ENCODE data around the gene CLASP1. TPM values are rescaled to one million over a fixed set of nuclear protein-coding genes. Genes with fewer than 3 reads are reported as not detected.
"Not testable (repeated sequence)": the region's sequence is repeated elsewhere in the genome, so short reads cannot be mapped to it uniquely, and the experiment has no call there.

Gene CLASP1
- polyA plus RNA-seq, 1 donor from 2014 or later: 16.0 TPM

DNA sequence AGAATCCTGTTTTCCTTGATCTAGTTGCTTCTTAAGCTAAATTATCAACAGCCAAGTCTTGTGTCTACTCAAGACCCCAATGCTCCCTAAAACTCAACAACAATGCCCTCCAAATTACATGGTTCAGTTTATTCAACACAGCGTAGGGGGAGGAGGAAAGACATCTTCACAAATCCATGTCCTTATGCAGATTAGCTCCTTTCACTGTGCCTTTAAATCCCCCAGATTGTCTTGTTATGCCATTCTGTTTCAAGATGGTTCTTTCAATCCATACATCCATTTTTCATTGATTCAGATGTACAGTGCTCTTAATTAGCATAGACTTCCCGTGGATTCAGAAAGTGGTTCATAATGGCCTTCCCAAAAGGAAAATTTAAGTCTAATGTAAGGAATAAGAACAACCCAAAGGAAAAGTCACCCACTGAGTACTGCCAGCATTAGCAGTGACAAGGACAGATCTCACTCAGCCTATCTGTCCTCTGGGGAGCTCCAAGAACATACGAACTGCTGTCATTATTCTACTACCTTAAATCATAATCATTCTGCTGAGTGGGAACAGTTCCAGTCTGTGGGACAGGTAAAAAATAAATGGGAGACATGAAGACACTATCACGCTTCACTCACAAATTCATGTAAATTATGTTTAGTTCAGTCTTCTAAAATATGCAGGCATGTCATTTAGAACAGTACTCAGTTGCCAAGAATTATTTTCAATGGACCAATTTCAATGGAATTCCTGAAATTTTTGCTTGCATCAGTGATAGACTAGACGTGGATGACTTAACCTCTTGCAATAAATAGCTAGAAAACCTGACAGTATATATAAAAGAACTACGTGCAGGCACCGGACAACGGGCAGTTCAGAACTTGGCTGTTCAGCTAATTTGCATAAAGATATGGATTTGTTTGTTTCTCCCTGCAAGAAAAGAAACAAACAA lies 177.5 kb downstream of the CLASP1 start:
- peaks cover 3 to 6% (median 6%) of the 10 kb centered on the region in 3 donors for H3K4me1 Mint-ChIP-seq

DNA sequence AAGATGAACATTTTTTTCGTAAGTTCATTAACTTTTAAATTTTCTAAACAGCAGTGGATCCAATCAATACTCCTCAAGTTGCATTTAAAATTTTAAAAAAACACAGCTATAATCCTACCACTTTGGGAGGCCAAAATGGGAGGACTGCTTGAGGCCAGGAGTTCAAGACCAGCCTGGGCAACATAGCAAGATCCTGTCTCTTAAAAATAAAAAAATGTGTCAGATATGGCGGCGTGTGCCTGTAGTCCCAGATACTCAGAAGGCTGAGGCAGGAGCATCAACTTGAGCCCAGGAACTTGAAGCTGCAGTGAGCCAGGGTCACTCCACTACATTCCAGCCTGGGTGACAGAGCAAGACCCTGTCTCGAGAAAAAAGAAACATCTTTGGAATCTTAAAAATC lies 178.3 kb downstream of the CLASP1 start:
- Mint-ChIP-seq H3K4me3 (no peak overlapping the region), H3K4me1 (peaks cover 0 to 5% (median 3%) of the 10 kb centered on the region in 3 donors), H3K36me3 (peaks cover 25% of the 10 kb centered on the region), H3K9me3 (no peaks in the 10 kb centered on the region), H3K27me3 (no peaks in the 10 kb centered on the region), H3K27ac (no peak overlapping the region)

More for the DNA sequence above, 177.5 kb downstream of the CLASP1 start:
- H3K36me3 Mint-ChIP-seq: peaks cover 25% of the 10 kb centered on the region
- H3K4me3 Mint-ChIP-seq: no peak overlapping the region
- no peaks in the 10 kb centered on the region for H3K9me3 Mint-ChIP-seq
- no peak overlapping the region for H3K27ac Mint-ChIP-seq
- no peaks in the 10 kb centered on the region for H3K27me3 Mint-ChIP-seq

DNA sequence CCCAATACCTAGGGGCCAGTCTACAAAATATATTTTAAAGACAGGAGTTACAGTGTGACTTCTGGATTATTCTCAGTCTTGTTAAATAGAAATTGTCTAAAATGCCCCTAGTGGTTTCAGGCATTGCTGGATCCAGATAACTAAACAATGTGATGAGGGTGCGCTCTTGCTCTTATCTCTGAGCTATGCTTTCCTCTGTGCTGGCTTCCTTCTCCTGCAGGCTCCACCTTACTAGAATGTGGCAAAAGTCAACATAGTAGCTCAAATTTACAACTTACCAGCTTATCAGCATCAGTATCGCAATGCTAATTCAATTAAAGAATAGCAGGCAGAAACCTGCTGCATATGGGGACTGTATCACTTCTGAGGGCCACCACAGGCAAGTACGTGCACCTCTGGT lies 179.9 kb downstream of the CLASP1 start:
- peaks cover 25% of the 10 kb centered on the region for H3K36me3 Mint-ChIP-seq
- H3K9me3 Mint-ChIP-seq: no peaks in the 10 kb centered on the region
- no peak overlapping the region for H3K27ac Mint-ChIP-seq
- peaks cover 0 to 5% (median 0%) of the 10 kb centered on the region in 3 donors for H3K4me1 Mint-ChIP-seq
- H3K4me3 Mint-ChIP-seq: no peak overlapping the region
- no peaks in the 10 kb centered on the region for H3K27me3 Mint-ChIP-seq

DNA sequence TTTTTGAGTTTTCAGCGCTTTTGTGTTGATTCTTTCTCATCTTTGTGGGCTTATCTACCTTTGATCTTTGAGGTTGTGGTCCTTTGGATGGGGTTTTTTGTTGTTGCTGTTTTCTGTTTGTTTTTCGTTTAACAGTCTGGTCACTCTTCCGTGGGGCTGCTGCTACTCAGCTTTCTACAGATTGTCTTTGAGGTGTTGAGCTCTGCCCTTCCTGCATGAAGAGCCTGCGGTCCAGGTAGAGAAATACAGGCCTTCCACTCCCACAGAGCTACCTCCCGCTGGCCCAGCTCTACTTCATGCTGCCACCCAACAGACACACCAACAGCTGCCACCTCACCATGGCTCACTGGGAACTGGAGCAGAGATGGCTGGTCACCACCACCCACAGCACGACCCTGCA lies 180.3 kb downstream of the CLASP1 start:
- peaks cover 0 to 3% (median 0%) of the 10 kb centered on the region in 3 donors for H3K4me1 Mint-ChIP-seq
- H3K27ac Mint-ChIP-seq: no peak overlapping the region
- no peaks in the 10 kb centered on the region for H3K27me3 Mint-ChIP-seq
- peaks cover 25% of the 10 kb centered on the region for H3K36me3 Mint-ChIP-seq
- H3K9me3 Mint-ChIP-seq: no peaks in the 10 kb centered on the region
- no peak overlapping the region for H3K4me3 Mint-ChIP-seq

DNA sequence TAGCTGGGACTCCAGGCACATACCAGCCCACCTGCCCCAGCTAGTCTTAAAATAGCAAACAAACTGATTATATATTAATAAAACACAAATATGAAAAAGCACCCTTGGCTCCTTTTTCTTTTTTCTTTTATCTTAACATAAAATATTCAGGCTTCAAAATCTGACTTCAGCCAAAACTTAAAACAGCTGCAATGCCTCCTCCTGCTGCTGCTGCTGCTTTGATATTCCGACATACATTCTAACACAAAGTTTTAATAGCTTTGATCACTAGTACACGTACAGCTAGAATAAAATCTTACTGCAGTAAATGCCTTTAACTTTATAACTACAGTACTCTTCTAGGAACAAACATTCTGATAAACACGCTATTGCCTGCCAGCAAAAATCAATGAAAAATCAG lies 190.0 kb downstream of the CLASP1 start:
- no peaks in the 10 kb centered on the region for H3K27me3 Mint-ChIP-seq
- no peaks in the 10 kb centered on the region for H3K9me3 Mint-ChIP-seq
- H3K4me1 Mint-ChIP-seq: no peaks in the 10 kb centered on the region
- H3K27ac Mint-ChIP-seq: no peak overlapping the region
- peaks cover 6% of the 10 kb centered on the region for H3K36me3 Mint-ChIP-seq
- H3K4me3 Mint-ChIP-seq: no peak overlapping the region

DNA sequence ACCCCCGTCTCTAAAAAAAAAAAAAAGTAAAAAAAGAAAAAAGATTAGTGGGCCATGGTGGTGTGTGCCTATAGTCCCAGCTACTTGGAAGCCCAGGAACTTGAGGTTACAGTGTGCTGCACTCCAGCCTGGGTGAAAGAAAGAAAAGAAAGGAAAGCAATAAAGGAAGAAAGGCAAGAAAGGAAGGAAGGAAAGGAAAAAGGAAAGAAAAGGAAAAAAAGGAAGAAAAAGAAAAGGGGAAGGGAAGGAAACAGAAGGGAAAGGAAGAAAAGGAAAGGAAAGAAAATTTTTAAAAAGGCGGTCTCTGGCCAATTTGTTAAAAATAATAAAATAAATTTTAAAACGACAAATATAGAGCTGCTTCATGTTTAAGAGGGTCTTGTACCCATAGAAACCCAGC lies 192.9 kb downstream of the CLASP1 start:
- H3K4me3 Mint-ChIP-seq: no peak overlapping the region
- H3K9me3 Mint-ChIP-seq: no peaks in the 10 kb centered on the region
- H3K36me3 Mint-ChIP-seq: peaks cover 6% of the 10 kb centered on the region
- H3K27ac Mint-ChIP-seq: no peak overlapping the region
- H3K4me1 Mint-ChIP-seq: no peaks in the 10 kb centered on the region
- no peaks in the 10 kb centered on the region for H3K27me3 Mint-ChIP-seq

DNA sequence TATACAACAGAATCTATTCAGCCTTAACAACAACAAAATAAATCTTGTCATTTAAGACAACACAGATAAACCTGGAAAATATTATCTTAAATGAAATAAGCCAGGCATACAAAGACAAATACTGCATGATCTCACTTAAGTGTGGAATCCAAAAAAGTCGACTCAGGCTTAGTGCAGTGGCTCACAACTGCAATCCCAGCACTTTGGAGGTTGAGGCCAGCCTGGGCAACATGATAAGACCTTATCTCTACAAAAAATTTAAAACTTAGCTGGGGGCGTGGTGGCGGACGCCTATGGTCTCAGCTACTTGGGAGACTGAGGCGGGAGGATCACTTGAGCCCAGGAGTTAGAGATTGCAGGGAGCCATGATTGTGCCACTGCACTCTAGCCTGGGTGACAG lies 193.8 kb downstream of the CLASP1 start:
- H3K27me3 Mint-ChIP-seq: no peaks in the 10 kb centered on the region
- peak overlapping the region in 1 of 3 donors; percentile 20 for H3K27ac Mint-ChIP-seq
- no peaks in the 10 kb centered on the region for H3K9me3 Mint-ChIP-seq
- no peak overlapping the region for H3K4me3 Mint-ChIP-seq
- H3K36me3 Mint-ChIP-seq: peaks cover 6% of the 10 kb centered on the region
- no peaks in the 10 kb centered on the region for H3K4me1 Mint-ChIP-seq

DNA sequence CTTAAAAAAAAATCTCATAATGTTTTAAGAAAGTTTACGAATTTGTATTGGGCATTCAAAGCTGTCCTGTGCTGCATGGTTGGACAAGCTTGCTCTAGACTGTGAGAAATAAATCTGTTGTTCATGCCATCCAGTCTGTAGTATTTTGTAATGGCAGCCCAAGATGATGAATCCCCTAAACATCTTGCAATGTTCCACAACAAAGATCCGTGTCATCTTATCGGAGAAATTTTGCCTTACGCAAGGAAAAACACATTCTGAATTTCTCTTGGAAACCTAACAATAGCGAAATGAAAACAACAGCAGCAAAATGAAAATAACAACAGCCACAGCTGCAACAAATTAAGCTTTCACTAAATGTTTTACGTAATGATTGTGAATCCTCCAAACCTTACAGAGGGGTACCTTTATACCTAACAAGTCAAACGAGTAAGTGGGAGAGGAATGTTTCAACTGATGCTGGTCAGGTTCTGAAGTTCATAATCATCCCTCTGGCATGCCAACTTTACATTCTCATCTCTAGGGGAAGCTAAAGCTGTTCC lies 194.6 kb downstream of the CLASP1 start:
- no peak overlapping the region for H3K4me3 Mint-ChIP-seq
- H3K27ac Mint-ChIP-seq: no peak overlapping the region
- no peaks in the 10 kb centered on the region for H3K9me3 Mint-ChIP-seq
- peaks cover 6% of the 10 kb centered on the region for H3K36me3 Mint-ChIP-seq
- H3K4me1 Mint-ChIP-seq: no peaks in the 10 kb centered on the region
- no peaks in the 10 kb centered on the region for H3K27me3 Mint-ChIP-seq

DNA sequence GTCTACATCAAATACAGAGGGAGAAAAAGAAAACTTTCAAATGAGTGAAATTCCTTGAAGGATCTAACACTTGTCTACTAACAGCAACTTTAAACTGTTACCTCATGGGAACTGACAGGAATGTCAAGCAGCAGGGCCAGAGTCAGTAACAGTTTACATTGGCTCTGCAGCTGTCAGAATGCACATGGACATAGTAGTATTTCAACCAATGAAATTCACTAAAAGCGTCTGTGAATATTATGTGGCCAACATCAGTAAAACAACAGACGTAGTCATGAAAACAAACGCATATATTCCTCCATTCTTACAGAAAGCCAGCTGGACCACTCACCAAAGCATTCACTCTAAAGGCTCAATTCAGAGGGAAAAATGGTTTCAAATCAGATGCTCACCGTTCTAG lies 197.9 kb downstream of the CLASP1 start:
- H3K36me3 Mint-ChIP-seq: peaks cover 18% of the 10 kb centered on the region
- no peaks in the 10 kb centered on the region for H3K9me3 Mint-ChIP-seq
- H3K27me3 Mint-ChIP-seq: no peaks in the 10 kb centered on the region
- no peak overlapping the region for H3K4me3 Mint-ChIP-seq
- no peaks in the 10 kb centered on the region for H3K4me1 Mint-ChIP-seq
- H3K27ac Mint-ChIP-seq: no peak overlapping the region

DNA sequence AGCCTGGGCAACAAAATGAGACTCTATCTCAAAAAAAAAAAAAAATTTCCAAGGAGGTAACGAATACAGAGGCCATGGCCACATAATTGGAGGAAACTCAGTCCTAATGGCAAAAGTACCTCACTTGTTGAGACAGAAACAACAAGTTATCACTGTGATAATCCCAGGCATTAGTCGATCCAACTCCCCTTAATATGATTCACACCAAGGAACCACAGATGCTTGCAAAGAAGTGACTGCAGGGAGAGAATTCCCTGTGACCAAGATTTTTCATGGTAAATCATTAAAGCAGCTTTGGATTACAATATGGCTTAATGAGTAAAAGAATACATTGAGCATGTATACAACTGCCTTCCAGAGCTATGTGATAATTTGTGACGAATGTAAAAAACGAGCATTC lies 199.0 kb downstream of the CLASP1 start:
- H3K27ac Mint-ChIP-seq: no peak overlapping the region
- no peak overlapping the region for H3K4me3 Mint-ChIP-seq
- no peaks in the 10 kb centered on the region for H3K9me3 Mint-ChIP-seq
- no peaks in the 10 kb centered on the region for H3K27me3 Mint-ChIP-seq
- peaks cover 21% of the 10 kb centered on the region for H3K36me3 Mint-ChIP-seq
- no peaks in the 10 kb centered on the region for H3K4me1 Mint-ChIP-seq

DNA sequence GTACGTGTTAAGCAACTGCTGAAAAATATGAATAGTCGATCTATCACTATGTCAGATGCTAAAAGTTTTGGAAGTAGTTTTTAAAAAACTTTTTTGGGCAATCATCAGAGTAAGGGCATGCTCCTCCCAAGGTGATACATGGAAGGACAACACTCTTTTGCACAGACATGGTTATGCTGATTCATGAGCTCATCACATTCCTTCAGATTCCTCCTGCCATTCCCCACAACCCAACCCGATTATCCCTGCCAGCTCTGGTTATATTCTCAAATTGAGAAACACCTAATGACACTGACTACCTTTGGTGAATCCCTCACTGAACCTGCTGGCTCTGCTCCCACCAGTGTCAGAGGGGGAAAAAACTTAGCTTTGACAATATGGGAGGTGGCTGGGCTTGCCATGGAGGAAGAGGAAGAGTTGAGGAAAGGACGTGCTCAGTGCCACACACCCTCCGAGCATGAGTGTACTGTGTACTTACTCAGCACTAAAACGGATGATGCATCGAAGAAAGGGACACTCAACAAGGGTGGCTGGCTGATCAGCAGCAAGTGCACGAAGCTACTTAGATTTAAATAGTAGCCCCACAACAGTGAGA lies 202.5 kb downstream of the CLASP1 start:
- peaks cover 31% of the 10 kb centered on the region for H3K36me3 Mint-ChIP-seq
- H3K9me3 Mint-ChIP-seq: no peaks in the 10 kb centered on the region
- H3K27ac Mint-ChIP-seq: peak overlapping the region in 1 of 3 donors; percentile 1
- H3K27me3 Mint-ChIP-seq: no peaks in the 10 kb centered on the region
- H3K4me3 Mint-ChIP-seq: no peak overlapping the region
- H3K4me1 Mint-ChIP-seq: no peaks in the 10 kb centered on the region

DNA sequence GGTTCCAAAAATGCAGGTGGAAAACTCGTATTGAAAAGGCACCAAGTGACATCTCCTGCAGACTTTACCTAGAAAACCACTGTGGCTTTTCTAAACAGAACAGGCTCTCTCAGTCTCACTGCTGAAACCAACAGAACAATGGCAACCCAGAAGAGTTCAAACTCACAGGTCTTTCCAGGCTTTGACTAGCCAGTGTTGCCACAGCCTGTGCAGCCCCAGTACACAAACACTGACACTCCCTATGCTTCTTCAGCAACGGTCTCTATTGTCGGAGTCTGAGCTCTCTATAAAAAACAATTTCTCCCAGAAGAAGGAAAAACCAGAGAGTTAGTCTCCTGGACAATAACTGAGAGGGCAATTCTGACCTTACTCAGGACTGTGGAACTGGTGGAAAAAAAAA lies 206.4 kb downstream of the CLASP1 start:
- H3K27ac Mint-ChIP-seq: no peak overlapping the region

DNA sequence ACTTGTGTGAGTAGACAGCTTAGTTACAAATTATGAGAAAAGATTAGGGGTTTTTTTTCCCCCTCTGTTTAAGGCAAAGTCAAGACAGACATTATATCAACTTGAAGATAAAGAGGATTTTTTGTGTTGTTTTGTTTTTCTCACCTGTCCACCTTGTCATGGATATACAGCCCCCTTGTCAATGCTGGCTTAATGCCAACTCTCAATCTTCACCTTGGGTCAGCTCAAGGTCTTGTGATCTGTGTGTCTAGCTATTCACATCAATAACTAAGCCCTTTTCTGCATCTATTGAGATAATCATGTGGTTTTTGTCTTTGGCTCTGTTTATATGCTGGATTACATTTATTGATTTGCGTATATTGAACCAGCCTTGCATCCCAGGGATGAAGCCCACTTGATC lies 211.0 kb downstream of the CLASP1 start:
- H3K9me3 Mint-ChIP-seq, H3K27me3 Mint-ChIP-seq, H3K36me3 Mint-ChIP-seq, H3K27ac Mint-ChIP-seq, H3K4me1 Mint-ChIP-seq: not testable (repeated sequence)
- H3K4me3 Mint-ChIP-seq: peak overlapping the region in 1 of 4 donors; percentile 17

More for the DNA sequence above, 206.4 kb downstream of the CLASP1 start:
- no peaks in the 10 kb centered on the region for H3K4me1 Mint-ChIP-seq
- H3K36me3 Mint-ChIP-seq: peaks cover 25% of the 10 kb centered on the region
- no peaks in the 10 kb centered on the region for H3K27me3 Mint-ChIP-seq
- no peak overlapping the region for H3K4me3 Mint-ChIP-seq
- no peaks in the 10 kb centered on the region for H3K9me3 Mint-ChIP-seq

DNA sequence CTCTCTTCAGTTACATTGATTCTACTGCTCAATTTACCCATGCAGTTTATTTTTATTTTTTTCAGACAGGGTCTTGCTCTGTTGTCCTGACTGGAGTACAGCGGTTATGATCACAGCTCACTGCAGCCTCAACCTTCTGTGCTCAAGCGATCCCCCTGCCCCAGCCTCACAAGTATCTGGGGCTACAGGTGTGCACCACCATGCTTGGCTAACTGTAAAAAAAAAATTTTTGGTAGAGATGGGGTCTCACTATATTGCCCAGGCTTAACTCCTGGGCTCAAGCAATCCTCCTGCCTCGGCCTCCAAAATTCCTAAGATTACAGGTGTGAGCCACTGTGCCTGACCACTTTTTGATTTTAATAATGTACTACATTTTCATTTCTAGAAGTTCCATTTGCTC lies 212.3 kb downstream of the CLASP1 start:
- peaks cover 6% of the 10 kb centered on the region for H3K36me3 Mint-ChIP-seq
- H3K4me1 Mint-ChIP-seq: no peaks in the 10 kb centered on the region
- peak overlapping the region in 1 of 3 donors; percentile 48 for H3K27ac Mint-ChIP-seq
- H3K9me3 Mint-ChIP-seq: no peaks in the 10 kb centered on the region
- no peaks in the 10 kb centered on the region for H3K27me3 Mint-ChIP-seq
- no peak overlapping the region for H3K4me3 Mint-ChIP-seq

DNA sequence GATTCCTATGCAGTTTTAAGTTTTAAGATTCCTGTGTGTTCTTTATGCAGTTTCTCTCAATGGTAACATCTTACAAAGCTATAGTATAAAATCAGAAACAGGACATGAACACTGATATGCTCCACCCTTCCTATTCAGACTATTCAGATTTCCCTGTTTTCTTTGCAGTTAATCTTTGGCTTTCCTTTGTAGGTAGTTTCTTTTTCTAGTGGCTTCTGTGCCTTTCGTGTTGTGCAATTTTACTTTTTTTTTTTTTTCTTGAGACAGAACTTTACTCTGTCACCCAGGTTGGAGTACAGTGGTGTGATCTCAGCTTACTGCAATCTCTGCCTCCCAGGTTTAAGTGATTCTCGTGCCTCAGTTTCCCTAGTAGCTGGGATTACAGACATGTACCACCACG lies 213.5 kb downstream of the CLASP1 start:
- Mint-ChIP-seq H3K36me3 (peaks cover 4% of the 10 kb centered on the region), H3K9me3 (no peaks in the 10 kb centered on the region), H3K27ac (no peak overlapping the region), H3K4me1 (no peaks in the 10 kb centered on the region), H3K27me3 (no peaks in the 10 kb centered on the region), H3K4me3 (no peak overlapping the region)
